ENCODE data around the gene PROX1.

The PROX1 gene

DNA sequence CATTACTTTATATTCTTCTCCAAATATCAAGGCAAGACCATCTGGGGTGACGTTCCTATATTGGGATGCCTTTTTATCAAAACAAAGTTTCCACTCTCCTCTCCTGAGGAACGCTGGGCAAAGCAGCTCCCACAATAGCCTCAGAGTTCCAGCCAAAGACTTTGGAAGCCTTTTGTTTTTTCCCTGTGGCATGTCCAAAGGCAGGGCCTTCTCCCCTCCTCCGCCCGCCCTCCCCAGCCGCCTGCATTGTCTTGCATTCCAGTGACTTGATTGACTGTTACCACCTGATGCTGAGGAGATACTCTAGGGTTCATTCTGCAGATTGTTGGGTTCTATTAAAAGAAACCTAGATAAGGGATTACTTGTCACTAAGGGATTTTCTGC is 43.5 kb downstream of the PROX1 start:
- DNase-seq (ENCODE audit: low spot score in 2 of 2) (no peak), ATAC-seq (ENCODE audit: low read depth) (no peak)
- no peak overlapping the region for H3K4me3 Mint-ChIP-seq
- no peaks in the 10 kb centered on the region for H3K27me3 Mint-ChIP-seq
- no peaks in the 10 kb centered on the region for H3K36me3 Mint-ChIP-seq
- H3K4me1 Mint-ChIP-seq: no peaks in the 10 kb centered on the region
- no peak overlapping the region for H3K27ac Mint-ChIP-seq
- no peaks in the 10 kb centered on the region for H3K9me3 Mint-ChIP-seq

DNA sequence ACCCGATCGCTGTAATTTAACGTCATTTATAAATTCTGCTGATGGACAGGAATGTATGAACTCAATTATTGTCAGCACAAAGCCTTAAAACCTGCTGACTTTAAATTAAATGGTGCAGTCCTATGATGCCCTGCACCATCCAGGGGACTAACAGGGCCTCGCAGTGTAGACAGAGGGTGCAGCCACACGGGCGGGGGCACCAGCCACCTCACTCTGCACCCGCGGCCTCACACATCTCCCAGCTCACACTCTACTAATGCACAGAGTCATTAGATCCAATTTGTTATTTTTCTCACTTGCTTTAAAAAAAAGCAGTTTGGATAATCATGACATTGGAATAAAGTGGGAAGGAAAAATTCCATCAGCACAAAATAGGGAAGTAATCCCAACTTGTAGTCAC is 49.7 kb downstream of the PROX1 start:
- no peak for DNase-seq (ENCODE audit: low spot score in 2 of 2)
- no peaks in the 10 kb centered on the region for H3K27me3 Mint-ChIP-seq

DNA sequence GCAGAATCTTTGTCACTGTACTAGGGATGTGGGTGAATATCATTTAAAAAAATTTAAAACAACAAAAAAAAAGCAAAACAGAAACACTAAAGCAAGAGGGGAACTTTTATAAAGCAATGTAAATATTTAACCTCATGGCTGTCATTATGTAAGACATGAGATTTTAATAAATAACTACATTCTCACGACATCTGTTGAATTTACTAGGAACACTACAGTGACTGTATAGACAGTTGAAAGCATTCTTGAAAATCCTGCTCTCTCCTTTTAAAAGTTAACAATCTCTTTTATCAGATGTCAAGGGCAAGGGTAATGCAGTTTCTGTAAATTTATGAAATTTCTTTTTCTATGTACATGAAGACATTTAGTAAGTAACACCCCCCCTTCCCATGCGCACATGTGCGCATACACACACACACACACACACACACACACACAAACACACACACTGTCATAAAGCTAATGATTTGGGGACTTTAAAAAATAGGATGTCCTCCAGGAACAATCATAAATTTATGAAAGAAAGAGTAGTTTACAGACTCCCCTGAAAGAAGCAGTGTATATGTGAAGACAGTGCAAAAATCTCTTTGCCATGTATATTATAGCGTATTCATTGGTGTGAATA is 51.7 kb downstream of the PROX1 start:
- no peak for ATAC-seq (ENCODE audit: low read depth)
- H3K27me3 Mint-ChIP-seq: no peaks in the 10 kb centered on the region
- no peak overlapping the region for H3K4me3 Mint-ChIP-seq
- no peak for DNase-seq (ENCODE audit: low spot score in 2 of 2)
- no peak overlapping the region for H3K27ac Mint-ChIP-seq
- H3K36me3 Mint-ChIP-seq: no peaks in the 10 kb centered on the region
- H3K4me1 Mint-ChIP-seq: no peaks in the 10 kb centered on the region
- no peaks in the 10 kb centered on the region for H3K9me3 Mint-ChIP-seq

More for the DNA sequence above, 49.7 kb downstream of the PROX1 start:
- H3K27ac Mint-ChIP-seq: no peak overlapping the region
- H3K4me1 Mint-ChIP-seq: no peaks in the 10 kb centered on the region
- H3K4me3 Mint-ChIP-seq: no peak overlapping the region
- H3K36me3 Mint-ChIP-seq: no peaks in the 10 kb centered on the region
- no peaks in the 10 kb centered on the region for H3K9me3 Mint-ChIP-seq
- no peak for ATAC-seq (ENCODE audit: low read depth)

DNA sequence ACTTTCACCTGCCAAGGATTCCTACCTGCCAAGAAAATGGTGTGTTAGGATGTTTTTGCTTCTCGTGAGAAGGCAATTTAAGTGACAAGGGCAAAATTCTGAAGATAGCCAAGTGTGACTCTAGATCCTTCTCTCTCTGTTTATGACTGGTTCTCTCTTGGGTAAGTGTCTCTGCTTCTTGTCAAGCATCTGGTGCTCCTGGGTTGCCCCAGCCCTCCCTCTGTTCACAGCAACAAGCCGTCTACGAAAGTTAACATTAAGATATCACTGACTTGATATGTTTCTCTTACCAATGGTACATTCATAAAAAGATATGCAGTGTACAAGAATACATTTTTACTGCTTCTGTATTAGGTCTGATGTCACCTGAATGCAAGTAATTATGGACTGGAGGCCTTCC is 55.4 kb downstream of the PROX1 start:
- no peaks in the 10 kb centered on the region for H3K4me1 Mint-ChIP-seq
- ATAC-seq (ENCODE audit: low read depth): no peak
- no peaks in the 10 kb centered on the region for H3K27me3 Mint-ChIP-seq
- DNase-seq (ENCODE audit: low spot score in 2 of 2): no peak
- no peak overlapping the region for H3K4me3 Mint-ChIP-seq
- H3K9me3 Mint-ChIP-seq: peaks cover 5% of the 10 kb centered on the region
- no peaks in the 10 kb centered on the region for H3K36me3 Mint-ChIP-seq
- H3K27ac Mint-ChIP-seq: no peak overlapping the region

DNA sequence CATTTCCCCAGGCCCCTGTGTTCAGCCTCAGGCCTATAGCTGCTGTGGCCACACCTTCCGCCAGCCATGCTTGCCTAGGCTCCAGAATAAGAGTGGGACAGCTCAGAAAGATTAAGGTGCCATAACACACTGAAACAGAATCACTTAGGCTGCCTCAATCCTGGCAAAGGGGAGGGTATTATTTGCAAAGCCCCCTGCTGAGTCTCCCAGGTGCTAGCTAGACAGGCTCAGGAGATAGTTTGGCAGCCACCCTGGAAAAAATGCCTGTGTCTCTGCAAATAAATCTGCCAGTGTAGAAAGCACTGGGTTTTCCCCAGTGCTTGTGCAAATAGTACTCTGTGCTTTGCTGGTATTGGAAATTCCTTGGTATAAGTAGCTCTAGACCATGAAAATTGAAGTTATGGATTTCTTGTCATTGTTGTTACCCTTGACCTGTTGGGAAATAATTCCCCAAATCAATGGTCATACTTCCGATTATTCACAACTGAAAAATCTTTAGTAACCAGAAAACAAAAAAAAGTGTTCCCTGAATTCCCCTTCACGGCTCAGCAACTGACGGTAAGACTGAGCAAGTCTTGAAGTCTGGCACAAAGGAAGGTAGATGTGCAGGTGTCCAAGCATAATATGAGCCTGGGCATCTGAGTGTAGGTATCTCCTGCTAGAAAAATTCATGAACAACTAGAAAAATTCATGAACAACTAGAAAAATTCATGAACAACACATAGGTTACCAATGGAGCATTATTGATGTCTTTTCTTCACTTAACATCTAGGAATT is 56.9 kb downstream of the PROX1 start:
- no peaks in the 10 kb centered on the region for H3K4me1 Mint-ChIP-seq
- H3K36me3 Mint-ChIP-seq: no peaks in the 10 kb centered on the region
- H3K4me3 Mint-ChIP-seq: no peak overlapping the region
- no peaks in the 10 kb centered on the region for H3K27me3 Mint-ChIP-seq
- peaks cover 8% of the 10 kb centered on the region for H3K9me3 Mint-ChIP-seq
- H3K27ac Mint-ChIP-seq: no peak overlapping the region
- DNase-seq (ENCODE audit: low spot score in 2 of 2) (no peak), ATAC-seq (ENCODE audit: low read depth) (no peak)

DNA sequence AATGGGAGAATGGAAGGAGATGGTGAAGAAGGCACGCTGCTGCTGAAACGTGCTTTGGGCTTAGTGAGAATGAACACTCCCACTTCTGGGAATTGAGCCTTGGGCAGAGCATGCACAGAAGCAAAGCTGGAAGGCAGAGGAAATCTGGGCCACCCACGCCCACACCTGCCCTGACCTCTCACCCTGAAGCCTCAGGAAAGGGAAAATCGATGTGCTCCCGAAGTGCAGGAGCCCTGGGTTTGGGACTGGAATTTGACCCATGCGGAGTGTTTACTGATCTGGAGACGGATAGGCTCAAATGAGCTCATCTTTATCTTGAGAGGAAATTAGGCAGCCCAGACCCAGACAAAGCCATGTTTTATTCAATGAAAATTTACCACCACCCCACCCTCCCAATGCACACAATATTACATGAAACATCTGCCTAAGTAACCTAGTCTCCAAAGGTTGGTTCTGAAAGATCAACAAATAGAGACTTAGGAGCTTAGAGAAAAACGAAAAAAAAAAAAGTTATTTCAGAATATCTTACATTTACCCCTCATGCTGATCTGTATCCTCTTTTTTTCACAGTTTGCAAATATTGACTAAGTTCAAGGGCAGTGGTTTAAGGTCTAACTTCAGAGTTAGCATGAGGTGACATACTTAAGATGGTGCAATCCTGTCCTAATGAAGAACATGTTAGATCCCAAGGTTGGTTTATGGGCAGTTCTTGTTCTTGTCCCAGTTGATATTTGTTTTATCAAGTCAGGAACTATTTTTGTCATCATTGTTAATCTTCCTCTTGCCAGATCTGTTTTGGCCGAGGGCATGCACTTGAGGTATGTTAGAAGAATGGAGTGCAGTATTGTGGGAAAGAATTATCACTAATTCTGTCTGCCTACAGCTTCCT is 63.0 kb downstream of the PROX1 start:
- no peak overlapping the region for H3K4me3 Mint-ChIP-seq
- ATAC-seq (ENCODE audit: low read depth) (no peak), DNase-seq (ENCODE audit: low spot score in 2 of 2) (no peak)
- peaks cover 8% of the 10 kb centered on the region for H3K9me3 Mint-ChIP-seq
- H3K27me3 Mint-ChIP-seq: no peaks in the 10 kb centered on the region
- H3K27ac Mint-ChIP-seq: no peak overlapping the region
- H3K36me3 Mint-ChIP-seq: no peaks in the 10 kb centered on the region
- no peaks in the 10 kb centered on the region for H3K4me1 Mint-ChIP-seq

DNA sequence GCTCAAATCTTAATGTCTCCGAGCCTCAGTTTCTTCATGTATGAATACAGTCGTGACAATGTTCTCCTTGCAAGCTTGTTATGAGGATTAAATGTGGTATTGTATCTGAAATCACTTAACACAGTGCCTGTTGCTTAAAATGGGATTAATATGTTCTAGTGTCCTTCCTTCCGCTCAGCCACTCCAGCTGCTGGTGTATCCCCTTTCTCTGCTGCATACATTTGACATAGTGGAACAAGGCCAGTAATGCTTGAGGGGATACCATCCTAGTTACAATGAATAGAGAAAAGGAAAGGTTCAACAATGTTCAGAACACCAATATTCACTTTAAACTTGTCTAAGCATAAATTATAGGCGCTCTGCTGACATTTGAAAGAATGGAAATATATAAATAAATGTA is 64.0 kb downstream of the PROX1 start:
- DNase-seq (ENCODE audit: low spot score in 2 of 2): no peak
- no peaks in the 10 kb centered on the region for H3K27me3 Mint-ChIP-seq
- H3K4me1 Mint-ChIP-seq: no peaks in the 10 kb centered on the region
- no peak overlapping the region for H3K4me3 Mint-ChIP-seq
- no peak overlapping the region for H3K27ac Mint-ChIP-seq
- ATAC-seq (ENCODE audit: low read depth): no peak
- no peaks in the 10 kb centered on the region for H3K36me3 Mint-ChIP-seq
- H3K9me3 Mint-ChIP-seq: peaks cover 8% of the 10 kb centered on the region

DNA sequence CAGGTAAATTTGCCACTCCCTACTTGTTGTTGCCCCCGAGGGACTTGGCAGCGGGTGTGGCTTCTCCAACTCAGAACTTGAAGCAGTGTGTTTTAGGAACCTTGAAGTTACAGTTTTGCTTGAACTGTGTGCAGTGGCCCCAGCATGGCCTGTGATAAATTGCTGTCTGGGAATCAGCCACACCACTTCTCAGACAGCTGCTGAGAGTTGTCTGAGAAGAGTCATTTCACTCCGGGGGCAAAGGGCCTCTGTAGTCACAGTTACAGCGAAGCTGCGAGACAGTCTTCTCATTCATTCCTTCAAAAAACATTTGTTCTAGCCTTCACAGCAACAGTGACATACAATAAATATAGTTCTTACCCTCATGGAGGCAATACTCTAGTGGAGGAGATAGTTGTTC is 70.3 kb downstream of the PROX1 start:
- Mint-ChIP-seq H3K27ac (no peak overlapping the region), H3K9me3 (peaks cover 2% of the 10 kb centered on the region), H3K27me3 (no peaks in the 10 kb centered on the region), H3K4me1 (no peaks in the 10 kb centered on the region), H3K36me3 (no peaks in the 10 kb centered on the region), H3K4me3 (no peak overlapping the region)
- DNase-seq (ENCODE audit: low spot score in 2 of 2): no peak
- ATAC-seq (ENCODE audit: low read depth): no peak

DNA sequence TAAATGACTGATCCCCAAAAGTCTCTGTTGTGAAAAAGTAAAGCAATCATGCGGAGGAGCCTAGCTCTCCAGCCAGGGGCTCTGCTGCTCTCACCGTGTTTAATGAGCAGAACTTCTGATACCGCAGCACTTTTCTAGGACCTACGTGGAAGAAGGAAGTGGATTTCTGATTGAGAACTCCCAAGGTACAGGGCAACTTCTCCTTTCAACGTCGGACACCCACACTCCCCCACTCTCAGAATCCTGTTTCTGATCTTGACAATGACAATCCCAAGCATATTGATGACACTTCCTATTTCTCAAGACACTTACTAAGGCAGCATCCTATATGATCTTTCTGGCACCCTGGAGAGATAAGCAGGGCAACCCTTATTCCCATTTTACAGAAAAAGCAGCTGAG is 78.4 kb downstream of the PROX1 start:
- H3K27ac Mint-ChIP-seq: no peak overlapping the region
- H3K9me3 Mint-ChIP-seq: peaks cover 2% of the 10 kb centered on the region
- H3K4me3 Mint-ChIP-seq: no peak overlapping the region
- no peaks in the 10 kb centered on the region for H3K36me3 Mint-ChIP-seq
- no peaks in the 10 kb centered on the region for H3K27me3 Mint-ChIP-seq
- ATAC-seq (ENCODE audit: low read depth): no peak
- no peak for DNase-seq (ENCODE audit: low spot score in 2 of 2)
- no peaks in the 10 kb centered on the region for H3K4me1 Mint-ChIP-seq

DNA sequence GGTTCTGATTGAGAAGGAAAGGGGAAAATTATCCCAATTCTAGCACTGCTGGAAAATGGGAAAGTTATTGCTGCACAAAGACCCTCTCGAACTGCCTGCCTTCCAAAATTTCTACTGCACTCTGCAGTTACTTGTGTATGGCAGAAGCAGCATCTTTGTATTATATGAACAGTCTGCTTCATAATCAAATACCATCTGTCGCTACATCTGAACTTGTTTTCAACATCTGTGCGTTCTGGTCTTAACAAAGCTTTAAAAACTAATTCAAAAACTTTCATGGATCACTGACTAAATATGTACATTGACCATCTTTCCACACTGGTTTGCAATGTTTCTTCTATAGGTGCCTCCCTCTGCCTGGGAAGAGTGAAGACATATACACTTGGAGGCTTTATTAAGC is 79.2 kb downstream of the PROX1 start:
- Mint-ChIP-seq H3K36me3 (no peaks in the 10 kb centered on the region), H3K27ac (no peak overlapping the region), H3K4me1 (no peaks in the 10 kb centered on the region), H3K27me3 (peaks cover under 1% of the 10 kb centered on the region), H3K9me3 (no peaks in the 10 kb centered on the region), H3K4me3 (no peak overlapping the region)
- DNase-seq (ENCODE audit: low spot score in 2 of 2): no peak
- ATAC-seq (ENCODE audit: low read depth): no peak

DNA sequence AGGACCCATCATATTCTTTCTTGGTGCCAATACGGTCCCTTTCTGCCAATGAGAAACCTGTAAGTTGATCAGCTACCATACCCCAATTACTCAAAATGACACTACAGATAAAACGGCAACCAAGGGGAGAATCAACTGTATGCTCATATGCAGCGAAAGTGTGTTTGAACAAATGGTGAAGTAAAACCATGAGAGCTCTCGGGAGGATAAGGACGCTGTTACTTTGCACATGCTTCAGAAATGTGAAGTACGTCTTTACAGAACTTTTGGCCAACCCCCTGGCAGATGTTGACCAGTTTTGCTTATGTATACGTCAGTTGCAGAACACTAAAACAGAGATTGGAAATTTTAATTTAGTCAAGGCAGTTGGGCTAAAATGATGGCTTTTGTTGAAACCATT is 79.6 kb downstream of the PROX1 start:
- peaks cover 3% of the 10 kb centered on the region for H3K27me3 Mint-ChIP-seq
- H3K36me3 Mint-ChIP-seq: no peaks in the 10 kb centered on the region
- DNase-seq (ENCODE audit: low spot score in 2 of 2) (no peak), ATAC-seq (ENCODE audit: low read depth) (no peak)
- H3K9me3 Mint-ChIP-seq: no peaks in the 10 kb centered on the region
- H3K27ac Mint-ChIP-seq: no peak overlapping the region
- no peak overlapping the region for H3K4me3 Mint-ChIP-seq
- no peaks in the 10 kb centered on the region for H3K4me1 Mint-ChIP-seq

DNA sequence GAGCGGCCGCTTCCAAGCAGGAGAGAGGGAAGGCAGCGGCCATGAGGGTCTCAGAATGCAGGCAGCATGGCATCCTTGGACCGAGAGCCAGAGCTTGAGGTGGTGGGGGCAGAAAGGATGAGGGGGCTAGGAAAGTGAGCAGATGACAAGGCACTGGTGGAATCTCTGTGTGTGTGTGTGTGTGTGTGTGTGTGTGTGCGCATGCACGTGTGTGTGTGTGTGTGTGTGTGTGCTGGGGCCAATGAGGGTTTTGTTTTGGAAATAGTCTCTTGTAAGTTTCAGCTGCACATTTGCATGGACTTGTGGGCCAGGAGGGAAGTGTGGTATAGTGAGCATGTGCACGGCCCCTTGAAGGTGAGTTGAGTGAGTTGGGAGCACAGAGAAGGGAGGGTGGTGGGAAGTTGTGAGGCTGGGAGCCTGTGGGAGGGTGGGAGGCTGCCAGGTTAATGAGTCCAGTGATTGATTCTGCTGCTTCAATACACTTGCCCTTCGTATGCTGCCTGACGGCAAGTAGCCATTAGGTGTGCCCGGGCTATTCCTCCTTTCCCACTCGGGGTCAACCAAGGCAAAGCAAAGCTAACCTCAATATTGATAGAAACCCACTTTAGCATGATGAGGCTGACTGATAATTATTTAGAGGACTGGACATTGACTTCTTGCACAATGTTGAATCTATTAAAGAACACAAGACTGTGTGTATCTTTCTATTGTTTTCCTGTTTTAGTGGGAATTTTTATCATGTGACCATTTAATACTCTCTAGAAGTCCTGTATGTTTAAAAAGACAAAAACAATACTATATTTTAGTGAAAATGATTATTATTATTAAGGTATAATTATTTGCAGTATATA is 80.3 kb downstream of the PROX1 start:
- no peak for DNase-seq (ENCODE audit: low spot score in 2 of 2)
- Mint-ChIP-seq H3K9me3 (no peaks in the 10 kb centered on the region), H3K36me3 (no peaks in the 10 kb centered on the region), H3K27ac (no peak overlapping the region), H3K4me3 (no peak overlapping the region), H3K4me1 (no peaks in the 10 kb centered on the region), H3K27me3 (peaks cover 3% of the 10 kb centered on the region)
- no peak for ATAC-seq (ENCODE audit: low read depth)

DNA sequence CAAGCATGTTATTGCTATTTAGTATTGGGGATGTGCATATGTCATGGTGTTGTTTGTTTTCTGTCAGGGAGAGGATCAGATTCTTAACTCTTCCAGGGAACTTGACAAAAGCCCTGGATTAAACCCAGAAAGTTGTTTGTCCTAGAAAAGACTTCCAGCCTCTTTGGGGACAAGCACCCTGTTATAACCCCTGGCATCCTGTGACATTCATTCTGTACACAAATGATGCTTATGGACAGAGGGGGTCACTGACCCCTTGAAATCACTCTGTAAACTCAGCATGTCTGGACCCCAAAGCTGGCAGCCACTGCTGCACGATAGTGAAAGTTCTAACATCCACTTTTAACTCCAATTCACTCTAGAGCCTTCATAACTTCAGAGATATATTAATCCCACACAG is 81.2 kb downstream of the PROX1 start:
- no peaks in the 10 kb centered on the region for H3K4me1 Mint-ChIP-seq
- no peak for DNase-seq (ENCODE audit: low spot score in 2 of 2)
- no peak overlapping the region for H3K4me3 Mint-ChIP-seq
- H3K27me3 Mint-ChIP-seq: peaks cover 9% of the 10 kb centered on the region
- no peak overlapping the region for H3K27ac Mint-ChIP-seq
- H3K9me3 Mint-ChIP-seq: no peaks in the 10 kb centered on the region
- ATAC-seq (ENCODE audit: low read depth): no peak
- H3K36me3 Mint-ChIP-seq: no peaks in the 10 kb centered on the region

DNA sequence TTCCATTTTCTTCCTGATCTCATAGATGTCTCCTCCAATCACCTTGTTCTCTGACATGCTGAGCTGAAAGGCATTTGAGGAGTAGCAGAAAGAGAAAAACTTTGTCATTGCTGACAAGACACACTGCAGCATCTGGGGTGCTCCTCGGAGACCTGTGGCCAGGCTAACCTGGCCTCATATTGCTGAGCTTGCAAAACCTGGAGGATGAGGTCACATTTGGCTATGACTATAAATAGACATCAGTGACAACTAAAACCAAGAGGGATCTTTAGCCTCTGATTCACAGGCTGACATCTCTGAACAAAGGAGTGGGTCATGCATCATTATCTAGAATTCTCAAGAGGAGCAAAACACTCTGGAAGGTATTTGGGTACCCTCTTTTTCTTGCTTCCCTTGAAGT is 83.7 kb downstream of the PROX1 start:
- H3K27me3 Mint-ChIP-seq: peaks cover 16% of the 10 kb centered on the region
- H3K36me3 Mint-ChIP-seq: no peaks in the 10 kb centered on the region
- ATAC-seq (ENCODE audit: low read depth) (no peak), DNase-seq (ENCODE audit: low spot score in 2 of 2) (no peak)
- H3K27ac Mint-ChIP-seq: no peak overlapping the region
- peaks cover 5% of the 10 kb centered on the region for H3K9me3 Mint-ChIP-seq
- peaks cover 3% of the 10 kb centered on the region for H3K4me1 Mint-ChIP-seq
- no peak overlapping the region for H3K4me3 Mint-ChIP-seq
